GM18861 (cell line): Measurements from ENCODE around the gene ETNK1.
"Not testable (repeated sequence)": the region's sequence is repeated elsewhere in the genome, so short reads cannot be mapped to it uniquely, and the experiment has no call there.

Experiments used
- ATAC-seq: cut with Tn5 transposase; IDR thresholded peaks from one replicate; pipeline ENCODE4 v1.9.1; 2021; ENCODE audit not compliant: unreplicated experiment

ETNK1 gene

DNA sequence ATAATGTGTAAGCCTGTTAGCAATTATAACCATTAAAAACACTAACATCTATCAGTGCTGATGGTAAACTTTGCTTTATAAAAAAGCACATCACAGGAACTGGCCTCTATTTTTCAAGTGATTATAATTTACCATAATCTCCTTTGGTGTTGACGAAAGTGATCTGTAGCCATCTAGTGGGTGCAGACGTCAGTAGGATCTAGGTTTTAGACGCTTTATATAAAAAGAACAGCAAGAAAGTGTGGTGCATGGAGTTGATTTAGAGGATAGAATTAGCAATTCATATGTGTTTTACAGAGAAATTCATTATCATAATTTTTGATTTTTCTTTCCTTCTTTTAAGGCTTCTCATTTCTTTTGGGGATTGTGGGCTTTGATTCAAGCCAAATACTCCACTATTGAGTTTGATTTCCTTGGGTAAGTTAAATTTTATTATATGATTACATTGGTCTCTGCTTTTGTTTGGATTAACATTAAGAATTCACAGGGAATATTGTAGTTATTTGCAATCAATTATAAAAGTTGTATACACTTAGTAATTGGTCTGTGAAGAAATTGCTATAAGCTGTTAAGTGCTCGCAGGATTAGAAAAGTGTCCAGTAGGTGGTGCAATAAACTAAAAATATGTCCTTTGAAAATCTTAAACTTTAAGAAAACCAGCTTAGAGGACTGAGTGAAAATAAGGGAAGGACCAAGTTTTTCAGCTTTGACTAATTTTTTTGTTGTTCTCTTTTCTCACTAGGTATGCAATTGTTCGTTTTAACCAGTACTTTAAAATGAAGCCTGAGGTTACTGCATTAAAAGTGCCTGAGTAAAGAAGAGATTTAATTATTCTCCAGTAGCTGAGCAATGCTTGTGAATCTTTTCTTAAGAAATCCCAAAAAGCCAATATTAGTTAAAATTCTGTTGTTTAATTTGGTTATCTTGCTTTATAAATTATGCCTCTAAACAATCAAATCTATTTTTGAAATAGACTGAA, 59.5 kb downstream of the ETNK1 start:
- ATAC-seq, result peak; percentile 30

DNA sequence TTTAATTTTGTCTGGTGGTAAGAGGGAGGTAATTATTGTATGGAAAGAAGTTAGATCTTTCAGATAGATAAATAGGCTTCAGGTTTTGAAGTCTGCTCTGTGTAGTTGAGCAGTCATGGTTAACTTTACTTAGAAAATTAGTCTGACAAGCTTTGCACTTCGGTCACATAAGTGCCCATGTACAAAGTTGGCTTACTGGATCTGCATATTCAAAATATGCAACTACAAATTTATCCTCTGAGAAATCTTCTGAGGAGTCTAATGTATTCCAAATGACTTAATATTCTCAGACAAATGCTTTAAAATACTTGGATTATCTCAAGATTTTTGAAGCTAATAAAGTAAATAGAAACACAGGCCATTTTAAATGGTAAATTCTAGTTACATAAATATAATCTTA, 61.2 kb downstream of the ETNK1 start:
- no peak for ATAC-seq

DNA sequence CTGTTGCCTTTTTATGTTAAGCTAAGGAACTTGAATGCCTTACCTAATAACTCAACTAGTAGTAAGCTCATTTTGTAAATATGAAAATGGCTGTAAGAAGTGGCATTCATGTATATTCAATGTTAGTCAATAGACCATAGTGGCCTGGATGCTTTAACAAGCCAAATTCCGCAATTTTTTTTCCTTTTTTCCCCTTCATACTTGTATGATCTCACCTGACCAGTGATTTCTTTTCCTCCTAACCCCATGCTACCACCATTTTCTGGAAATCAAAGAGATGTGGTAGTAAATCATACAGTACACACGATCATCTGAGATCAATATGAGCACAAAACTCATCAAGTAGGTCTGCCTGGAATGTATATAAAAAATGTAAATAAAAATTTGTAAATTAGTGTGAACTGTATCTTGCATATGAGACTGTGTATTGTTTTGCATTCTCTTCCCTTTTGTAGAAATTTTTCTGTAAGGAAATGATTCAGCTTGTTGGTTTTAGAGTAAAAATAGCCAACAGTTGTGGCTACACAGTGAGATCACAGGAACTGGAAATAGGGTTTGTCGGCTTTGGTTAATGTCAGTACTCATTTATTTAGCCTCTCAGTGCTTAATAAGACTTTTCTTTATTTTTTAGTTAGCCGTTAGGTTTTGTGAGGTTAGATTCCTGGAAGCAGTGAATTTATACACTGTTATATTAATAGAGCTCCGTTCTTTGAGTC, 62.5 kb downstream of the ETNK1 start:
- peak; percentile 74 for ATAC-seq

DNA sequence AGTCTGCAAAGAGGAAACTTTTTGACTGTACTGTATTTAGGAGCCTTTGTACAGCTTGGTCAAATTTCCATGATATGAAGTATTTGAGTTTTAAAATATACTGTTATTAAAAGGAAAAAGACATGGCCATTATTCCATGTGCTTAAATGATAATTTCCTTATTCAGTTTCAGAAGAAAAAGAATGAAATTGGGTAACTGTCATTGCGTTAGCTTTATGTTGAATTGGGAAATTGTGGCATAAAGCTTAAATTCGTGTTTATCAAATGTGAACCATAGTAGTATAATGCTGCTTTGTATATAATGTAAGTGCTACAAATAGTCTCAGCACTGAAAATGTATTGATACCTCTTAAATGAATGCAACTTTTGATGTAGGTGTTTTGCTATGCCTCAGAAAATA, 64.9 kb downstream of the ETNK1 start:
- no peak for ATAC-seq

DNA sequence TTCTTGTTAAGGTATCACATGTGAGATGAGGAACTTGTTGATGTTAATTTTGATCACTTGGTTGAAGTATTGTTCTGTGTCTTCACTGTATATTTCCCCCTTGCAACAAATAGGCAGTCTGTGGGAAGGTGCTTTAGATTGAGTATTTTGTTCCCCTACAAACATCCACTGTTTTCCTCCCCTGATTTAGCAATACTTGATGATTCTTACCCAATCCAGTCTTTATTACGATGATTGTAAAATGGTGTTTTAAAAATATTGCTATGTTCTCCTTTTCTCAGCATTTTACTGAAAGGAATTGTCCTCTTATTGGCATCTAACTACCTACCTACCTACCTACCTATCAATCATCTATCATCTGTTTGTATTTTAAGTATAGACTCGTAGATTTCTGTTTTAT, 66.3 kb downstream of the ETNK1 start:
- ATAC-seq, result no peak

DNA sequence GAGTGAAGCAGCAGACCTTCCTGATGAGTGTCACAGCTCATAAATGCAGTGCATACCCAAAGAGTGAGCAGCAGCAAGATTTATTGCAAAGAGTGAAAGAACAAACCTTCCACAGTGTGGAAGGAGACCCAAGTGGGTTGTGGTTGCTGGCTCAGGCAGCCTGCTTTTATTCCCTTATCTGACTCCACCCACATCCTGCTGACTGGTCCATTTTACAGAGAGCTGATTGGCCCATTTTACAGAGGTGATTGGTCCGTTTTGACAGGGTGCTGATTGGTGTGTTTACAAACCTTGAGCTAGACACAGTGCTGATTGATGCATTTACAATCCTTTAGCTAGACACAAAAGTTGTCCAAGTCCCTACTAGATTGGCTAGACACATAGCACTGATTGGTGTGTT, 67.5 kb downstream of the ETNK1 start:
- ATAC-seq, result not testable (repeated sequence)

DNA sequence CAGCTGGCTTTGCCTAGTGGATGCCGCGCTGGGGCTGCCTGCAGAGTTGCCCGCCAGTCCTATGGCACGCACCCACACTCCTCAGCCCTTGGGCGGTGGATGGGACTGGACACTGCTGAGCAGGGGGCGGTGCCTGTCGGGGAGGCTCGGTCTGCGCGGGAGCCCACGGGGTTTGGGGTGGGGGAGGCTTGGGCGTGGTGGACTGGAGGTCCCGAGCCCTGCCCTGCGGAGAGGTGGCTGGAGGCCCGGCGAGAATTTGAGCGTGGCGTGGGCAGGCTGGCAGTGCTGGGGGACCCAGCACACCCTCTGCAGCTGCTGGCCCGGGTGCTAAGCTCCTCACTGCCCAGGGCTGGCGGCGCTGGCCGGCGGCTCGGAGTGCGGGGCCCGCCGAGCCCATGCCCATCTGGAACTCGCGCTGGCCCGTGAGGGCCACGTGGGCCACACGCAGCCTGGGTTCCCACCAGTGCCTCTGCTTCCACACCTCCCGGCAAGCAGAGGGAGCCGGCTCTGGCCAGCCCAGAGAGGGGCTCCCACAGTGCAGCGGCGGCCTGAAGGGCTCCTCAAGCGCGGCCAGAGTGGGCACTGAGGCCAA, 68.1 kb downstream of the ETNK1 start:
- no peak for ATAC-seq

DNA sequence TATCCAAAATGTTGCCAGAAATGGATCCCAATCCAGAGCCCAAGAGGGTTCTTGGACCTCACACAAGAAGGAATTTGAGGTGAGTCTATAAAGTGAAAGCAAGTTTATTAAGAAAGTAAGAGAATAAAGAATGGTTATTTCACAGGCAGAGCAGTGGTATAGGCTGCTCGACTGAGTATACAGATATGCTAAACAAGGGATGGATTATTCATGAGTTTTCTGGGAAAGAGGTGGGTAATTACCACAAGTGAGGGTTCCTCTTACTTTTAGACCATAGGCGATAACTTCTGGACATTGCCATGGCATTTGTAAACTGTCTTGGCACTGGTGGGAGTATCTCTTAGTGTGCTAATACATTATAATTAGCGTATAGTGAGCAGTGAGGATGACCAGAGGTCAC, 73.6 kb downstream of the ETNK1 start:
- no peak for ATAC-seq

DNA sequence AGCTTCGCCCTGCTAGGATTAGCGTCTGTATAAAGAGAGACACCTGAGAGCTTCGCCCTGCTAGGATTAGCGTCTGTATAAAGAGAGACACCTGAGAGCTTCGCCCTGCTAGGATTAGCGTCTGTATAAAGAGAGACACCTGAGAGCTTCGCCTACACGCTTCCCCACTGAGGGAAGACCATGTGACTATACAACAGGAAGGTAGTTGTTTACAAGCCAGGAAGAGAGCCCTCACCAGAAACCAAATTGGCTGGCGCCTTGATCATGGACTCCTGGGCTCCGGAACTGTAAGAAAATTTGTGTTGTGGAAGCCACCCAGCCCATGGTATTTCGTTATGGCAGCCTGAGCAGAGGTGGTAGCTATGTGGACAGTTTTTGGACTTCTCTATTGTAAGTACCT, 74.7 kb downstream of the ETNK1 start:
- not testable (repeated sequence) for ATAC-seq

DNA sequence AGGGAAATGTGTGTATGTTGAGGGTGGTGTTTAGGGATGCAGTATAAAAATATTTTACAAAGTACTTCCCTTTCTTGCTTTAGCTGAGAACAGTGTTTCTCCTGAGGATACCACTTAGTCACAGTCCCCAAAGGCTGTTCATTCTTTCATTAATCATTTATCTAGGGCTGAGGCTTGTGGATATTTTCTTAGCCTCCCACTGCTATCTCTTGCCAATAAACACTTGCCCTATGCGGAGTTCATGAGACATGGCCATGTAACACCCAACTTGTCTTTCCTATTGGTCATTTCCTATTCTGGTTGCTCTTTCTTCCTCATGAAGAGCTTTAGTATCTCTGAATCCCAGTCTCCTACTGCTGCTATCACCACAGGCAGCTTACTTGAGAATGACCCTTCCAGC, 75.1 kb downstream of the ETNK1 start:
- no peak for ATAC-seq

DNA sequence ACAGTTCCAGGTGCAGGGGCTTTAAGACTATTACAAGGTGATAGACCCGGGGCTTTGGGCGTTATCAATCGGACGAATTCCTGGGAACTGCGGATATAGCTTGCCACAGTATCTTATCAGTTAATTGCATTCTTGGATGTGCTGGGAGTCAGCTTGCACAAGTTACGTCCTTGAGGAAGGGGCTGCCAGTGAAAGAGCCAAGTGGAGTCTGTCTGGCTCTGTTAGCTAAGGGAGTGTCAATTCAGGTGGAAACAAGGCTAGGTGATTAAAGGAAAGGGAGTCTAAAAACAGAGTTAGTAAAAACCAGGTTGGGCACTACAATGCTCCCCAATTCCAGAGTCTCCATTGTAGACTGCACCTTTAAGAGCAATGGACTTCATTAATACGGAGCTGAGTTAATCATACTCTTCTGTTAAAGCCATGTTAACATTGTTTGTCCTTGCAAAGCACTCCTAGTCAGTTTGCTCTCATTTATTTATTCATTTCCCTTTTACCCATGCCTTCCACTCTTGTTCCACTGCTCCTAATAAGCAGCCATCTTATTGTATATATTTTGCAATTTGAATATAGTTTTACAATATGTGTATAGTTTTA, 76.3 kb downstream of the ETNK1 start:
- not testable (repeated sequence) for ATAC-seq

DNA sequence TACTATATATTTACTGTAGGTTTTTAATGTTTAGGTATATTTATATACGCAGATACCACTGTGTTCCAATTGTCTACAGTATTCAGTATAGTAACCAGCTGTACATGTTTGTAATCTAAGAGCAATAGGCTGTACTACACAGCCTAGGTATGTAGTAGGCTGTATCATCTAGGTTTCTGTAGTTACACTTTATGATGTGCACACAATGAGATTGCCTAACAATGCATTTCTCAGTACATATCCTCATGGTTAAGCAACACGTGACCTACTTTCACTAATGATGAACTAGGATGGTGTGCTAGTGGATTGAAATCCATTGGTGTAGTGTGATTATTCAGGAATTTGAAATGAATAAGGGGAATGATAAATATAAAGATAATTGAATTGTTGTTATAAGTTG, 77.7 kb downstream of the ETNK1 start:
- no peak for ATAC-seq

DNA sequence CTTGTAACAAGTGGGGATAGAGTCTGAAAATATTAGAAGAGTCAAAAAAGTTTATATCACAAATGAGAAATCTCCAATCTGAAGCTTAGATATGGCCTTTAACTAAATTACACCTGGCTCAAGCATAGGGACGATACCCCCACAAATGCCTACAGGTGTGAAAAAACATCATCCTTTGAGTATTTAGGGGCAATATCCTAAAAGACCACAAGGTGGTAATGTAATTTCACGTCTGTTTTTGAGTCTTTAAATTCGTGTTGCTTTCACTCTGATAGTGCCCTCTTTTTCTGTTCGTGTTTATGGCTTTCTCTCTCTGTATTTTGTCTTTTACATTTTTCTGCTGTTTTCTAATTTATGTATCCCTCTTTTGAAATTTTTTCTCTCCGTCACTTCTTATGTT, 84.3 kb downstream of the ETNK1 start:
- ATAC-seq, result no peak

DNA sequence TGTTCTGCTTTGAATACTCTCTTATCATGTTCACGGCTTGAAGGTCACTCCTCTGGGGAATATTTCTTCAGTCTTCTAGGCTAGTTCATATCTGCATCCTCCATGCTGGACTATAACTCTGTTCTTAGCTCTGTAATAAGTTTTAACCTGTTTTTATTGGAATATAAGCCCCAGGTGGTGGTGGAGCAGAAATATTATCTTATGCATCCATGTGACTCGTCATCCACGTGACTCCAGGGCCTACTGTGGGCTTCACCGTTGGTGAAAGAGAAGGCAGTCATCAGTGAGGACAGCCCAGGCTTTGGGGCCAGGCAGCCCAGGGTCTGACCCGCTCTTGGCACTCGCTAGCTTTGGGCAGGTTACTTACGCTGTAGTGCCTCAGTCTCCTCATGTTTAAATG, 87.1 kb downstream of the ETNK1 start:
- ATAC-seq, result no peak

DNA sequence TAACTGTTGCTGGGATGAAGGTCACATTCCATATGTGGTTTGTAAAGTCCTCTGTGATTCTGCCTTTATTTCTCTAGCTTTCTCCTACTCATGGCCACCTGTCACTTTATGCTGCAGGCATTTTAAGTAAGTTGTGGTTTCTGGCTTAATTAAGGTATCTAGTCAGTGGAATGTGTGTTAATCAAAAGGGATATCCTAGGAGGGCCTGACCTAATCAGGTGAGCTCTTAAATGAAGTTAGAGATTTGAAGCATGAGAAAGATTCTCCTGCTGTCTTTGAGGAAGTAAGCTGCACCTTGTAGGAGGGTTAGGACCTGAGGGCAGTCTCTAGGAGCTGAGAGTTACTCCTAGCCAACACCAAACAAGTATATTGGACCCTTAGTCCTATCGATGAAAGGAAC, 90.3 kb downstream of the ETNK1 start:
- no peak for ATAC-seq

DNA sequence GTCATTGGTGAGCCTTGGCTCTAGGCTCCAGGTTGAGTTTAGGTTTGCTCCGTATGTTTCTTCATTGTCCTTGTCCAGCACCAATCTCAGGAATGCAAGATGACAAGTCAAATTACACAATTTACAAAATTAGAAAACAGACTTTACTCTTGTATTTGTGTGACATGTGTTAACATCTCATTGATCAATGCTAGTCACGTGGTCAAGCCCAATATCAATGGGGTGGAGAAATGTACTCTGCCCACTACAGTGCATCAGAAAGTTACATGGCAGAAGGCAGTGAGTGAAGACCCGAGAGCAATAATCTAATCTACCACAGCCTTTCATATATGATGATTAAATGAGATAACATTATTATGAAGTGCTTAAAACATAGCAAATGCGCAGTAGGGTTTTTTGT, 94.8 kb downstream of the ETNK1 start:
- no peak for ATAC-seq

DNA sequence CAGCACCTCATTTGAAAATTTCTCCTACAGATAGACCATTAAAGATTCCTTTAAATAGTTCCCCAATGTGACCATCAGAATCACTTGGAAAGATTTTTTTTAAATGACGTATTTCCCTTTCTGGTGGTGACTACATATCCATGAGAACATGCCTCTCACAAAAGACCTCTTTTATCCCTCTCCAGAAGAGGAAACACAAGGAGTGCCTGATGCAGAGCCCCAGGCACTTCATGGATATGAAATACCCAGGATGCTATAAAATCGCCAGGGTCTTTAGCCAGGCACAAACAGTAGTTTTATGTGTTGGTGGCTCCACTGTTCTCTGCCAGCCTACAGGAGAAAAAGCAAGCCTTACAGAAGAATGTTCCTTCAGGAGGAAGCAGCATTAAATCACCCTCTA, 97.1 kb downstream of the ETNK1 start:
- ATAC-seq, result no peak

DNA sequence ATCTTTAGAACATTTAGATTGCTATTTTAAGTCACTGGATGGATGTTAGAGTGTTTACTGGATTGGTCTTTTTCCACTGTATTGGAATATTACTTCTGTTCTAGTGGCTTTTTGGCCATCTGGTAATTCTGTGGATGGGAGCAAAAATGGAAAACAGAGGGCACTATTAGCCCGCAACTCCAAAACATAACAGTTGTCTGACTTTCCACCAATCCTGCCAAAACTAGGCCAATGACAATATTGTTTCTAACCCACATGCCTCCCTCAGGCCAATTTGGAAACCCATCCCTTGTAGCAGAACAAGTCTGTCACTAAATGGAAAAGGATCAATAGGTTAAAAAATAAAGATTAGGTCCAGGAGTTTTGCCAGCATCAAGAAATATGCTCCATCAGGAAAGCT, 97.8 kb downstream of the ETNK1 start:
- no peak for ATAC-seq

DNA sequence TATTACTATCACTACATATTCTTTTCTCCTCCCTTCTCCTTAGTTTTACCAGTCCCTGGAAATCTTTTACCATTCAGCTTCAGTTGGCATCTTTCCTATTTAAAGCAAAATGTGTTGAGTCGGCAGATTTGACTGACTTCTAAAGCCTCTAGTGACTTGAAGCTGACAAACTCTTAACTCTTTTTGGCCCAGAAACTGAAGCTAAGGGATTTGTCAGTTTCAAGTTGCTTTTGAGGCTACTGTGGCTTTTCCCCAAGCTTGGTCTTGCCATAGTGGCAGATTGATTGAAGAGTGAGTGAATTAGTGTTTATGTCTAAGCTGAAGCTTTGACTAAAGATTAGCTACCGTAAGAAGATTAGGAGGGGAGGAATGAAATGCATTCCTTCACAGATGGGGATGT, 104.0 kb downstream of the ETNK1 start:
- no peak for ATAC-seq

DNA sequence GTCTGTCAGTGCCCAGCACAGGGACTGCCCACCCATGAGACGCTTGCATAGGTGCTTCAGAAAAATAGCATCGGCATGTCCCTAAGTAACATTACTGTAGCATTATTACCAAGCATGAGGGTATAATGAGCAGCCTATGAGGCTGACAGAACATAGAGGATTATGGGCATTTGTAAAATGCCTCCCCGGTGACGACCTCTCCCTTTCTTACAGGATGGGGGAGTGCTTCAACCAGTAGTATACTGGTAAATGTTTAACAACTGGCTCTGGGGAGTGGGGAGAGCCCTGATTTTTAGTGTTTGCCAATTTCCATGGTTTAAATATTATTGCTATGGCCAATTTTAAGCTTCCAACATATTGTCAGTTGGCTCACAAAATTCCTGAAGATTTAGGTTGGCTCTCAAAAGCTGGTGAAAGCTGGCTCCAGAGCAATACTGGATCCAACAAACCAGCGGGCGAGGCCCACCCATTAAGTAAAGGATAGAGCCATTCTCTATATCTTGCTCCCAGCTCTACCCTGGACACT, 104.5 kb downstream of the ETNK1 start:
- ATAC-seq, result no peak

DNA sequence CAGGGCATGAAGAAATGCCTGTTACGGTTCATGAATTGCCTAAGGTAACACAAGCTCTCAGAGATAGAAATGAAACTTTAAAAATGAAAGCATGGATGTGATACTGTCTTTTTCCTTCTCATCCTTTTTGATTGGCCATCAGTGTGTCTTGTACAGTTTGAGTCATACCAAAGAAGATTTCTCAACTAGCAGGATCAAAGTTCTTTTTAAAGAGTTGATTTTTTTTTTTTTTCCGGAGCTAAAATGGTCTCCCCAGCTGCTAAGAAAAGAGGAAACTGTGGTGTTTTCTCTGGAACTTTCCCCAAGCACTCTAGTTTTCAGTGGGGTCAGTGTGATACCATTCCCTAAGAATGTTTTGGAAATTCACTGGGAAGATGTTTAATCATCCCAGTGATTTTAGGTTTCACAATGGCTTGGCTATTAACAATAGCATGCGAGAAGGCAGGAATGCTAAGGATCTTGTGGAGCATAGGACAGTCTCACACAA, 105.0 kb downstream of the ETNK1 start:
- no peak for ATAC-seq
